Coronary artery (tissue), 2 donors: ENCODE data around the gene TMEM30A.

Experiments
- DNase-seq: peaks from one replicate; pipeline ENCODE4 v3.0.0-alpha.2; 2017; ENCODE audit warnings: low spot score
- H3K27ac ChIP-seq, 2 donors: fragments of 200-600 bp; sonication (generic); one replicate each; pipeline ENCODE4 v1.5.1; 2016 to 2019
- H3K4me3 ChIP-seq: fragments of 200-600 bp; sonication (generic); 2 replicates; pipeline ENCODE4 v1.5.1; 2016; ENCODE audit warnings: mild to moderate bottlenecking, moderate library complexity
- TF ChIP-seq, protein P1 (sequence below): fragments of 200-600 bp; sonication (generic); IDR thresholded peaks from one replicate; pipeline ENCODE4 v1.5.1; 2019; ENCODE audit warnings: antibody characterized with exemption

The TMEM30A gene

DNA sequence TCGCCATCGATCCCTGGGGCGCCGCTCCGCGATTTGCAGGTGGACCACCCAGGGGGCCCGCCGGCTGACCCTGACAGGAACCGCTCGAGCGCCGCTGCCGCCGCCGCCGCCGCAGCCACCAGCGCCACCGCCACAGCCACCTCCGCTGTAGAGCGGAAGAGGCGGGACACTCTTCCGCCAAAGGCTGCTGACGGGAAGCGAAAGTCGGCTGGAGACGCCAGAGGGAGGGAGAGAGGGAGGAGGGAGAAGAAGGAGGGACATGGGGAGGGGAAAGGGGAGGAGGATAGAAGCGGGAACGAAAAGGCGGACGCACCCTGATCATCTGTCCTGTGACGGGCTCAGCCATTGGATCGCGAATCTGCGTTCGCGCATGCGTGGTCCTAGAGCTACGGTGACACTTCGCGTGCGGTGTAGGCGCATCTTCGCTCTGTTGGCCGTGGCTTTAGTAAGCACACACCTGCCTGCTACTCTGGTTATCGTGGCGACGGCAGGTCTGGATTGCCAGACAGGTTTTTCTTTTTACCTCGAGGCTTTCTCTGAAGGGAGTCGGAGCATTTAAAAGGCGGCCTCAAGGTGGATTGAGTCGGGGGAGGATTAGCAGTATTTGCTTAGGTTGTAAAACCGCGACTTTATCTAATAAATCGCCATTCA, at the start of gene TMEM30A:
TSS of gene TMEM30A (minus strand) at position 161 of the 651 bp plus-strand sequence. CDS start at position 7, 154 bp downstream.
- H3K4me3 ChIP-seq, result peak within 1 kb of the TSS; percentile 89
- DNase-seq, result peak; percentile 98
- H3K27ac ChIP-seq, result peak within 1 kb of the TSS; percentile 91
- TF ChIP-seq, protein P1, sequence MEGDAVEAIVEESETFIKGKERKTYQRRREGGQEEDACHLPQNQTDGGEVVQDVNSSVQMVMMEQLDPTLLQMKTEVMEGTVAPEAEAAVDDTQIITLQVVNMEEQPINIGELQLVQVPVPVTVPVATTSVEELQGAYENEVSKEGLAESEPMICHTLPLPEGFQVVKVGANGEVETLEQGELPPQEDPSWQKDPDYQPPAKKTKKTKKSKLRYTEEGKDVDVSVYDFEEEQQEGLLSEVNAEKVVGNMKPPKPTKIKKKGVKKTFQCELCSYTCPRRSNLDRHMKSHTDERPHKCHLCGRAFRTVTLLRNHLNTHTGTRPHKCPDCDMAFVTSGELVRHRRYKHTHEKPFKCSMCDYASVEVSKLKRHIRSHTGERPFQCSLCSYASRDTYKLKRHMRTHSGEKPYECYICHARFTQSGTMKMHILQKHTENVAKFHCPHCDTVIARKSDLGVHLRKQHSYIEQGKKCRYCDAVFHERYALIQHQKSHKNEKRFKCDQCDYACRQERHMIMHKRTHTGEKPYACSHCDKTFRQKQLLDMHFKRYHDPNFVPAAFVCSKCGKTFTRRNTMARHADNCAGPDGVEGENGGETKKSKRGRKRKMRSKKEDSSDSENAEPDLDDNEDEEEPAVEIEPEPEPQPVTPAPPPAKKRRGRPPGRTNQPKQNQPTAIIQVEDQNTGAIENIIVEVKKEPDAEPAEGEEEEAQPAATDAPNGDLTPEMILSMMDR, result no peak

DNA sequence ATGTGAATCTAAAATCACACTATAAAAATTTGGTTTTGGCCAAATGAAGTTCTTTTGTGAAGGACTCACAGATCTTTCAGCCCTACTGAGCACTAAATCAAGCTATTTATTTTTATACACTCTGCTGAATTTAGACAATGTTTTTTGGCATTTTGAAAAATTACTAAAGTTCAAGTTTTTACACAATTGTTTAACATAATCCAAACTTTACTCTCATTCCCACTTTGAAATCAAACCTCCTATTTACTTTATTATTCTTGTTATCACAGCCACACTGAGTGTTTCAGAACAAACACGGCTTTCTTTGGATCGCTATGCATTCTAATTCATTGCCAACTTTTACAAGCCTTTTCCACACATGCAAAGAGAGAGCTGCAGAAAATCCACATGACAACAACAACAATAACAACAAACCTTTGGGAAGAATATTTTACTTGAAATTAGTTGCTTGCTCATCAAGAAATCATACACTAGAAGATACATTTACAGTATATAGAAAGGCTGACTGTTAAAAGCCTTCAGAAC, 49.1 kb upstream of the TMEM30A start:
- TF ChIP-seq, protein P1, result no peak
- Histone ChIP-seq H3K4me3 (peak overlapping the region; percentile 34), H3K27ac (peak overlapping the region; percentile 25 to 53)
- no peak for DNase-seq

DNA sequence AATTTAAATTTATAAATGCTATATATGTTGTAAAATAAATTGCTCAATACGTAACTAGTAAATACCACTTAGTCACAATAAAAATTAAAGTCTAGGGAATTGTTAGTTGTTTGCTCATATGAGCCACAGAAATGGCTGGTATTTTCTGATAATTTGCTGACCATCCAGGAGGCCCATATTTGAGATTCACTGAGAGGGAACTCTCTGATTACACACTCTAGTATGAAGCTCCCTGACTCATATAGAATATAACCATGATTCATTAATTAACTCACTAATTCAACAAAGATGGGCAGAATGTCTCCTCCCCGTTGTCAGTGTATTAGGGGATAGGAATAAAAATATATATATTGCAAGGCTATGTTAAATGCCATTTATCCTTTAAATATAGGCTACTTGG, 46.6 kb upstream of the TMEM30A start:
- DNase-seq, result no peak
- TF ChIP-seq, protein P1, result no peak
- Histone ChIP-seq H3K4me3 (no peak overlapping the region), H3K27ac (no peak overlapping the region)

DNA sequence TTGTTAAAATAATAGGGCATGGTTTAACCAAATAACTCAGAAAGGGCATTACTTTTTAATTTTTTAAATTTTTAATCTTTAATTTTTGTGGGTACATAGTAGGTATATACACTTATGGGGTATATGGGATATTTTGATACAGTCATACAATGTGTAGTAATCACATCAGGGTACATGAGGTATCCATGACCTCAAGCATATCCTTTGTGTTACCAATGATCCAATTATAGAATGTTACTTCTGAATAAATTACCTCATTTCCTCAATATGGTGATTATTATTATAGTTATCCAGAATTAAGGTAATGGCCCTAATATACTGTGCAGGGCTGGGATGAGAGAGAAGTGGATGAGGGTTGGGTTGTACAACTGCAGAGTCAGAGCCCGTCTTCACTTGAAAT, 45.1 kb upstream of the TMEM30A start:
- TF ChIP-seq, protein P1, result no peak
- Histone ChIP-seq H3K27ac (no peak overlapping the region), H3K4me3 (no peak overlapping the region)
- no peak for DNase-seq

DNA sequence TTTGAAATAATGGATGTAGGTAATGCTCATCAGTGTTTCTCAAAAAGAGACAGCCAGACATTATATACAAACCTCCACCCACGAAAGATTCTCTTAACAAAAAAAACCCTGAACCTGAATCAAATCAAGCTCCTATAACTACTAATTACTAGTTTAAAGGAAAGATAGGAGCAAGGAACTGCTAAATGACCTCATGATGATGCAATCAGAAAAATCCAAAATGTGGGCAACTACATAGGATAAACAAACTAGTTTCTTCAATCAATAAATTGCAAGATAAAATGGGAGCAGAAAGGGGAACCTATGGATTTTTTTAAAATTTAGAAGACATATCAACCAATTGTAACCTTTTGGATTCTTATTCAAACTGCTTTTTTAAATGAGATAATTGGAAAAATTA, 43.2 kb upstream of the TMEM30A start:
- DNase-seq, result no peak
- no peak overlapping the region for H3K4me3 ChIP-seq
- no peak overlapping the region for H3K27ac ChIP-seq
- TF ChIP-seq, protein P1, result no peak

DNA sequence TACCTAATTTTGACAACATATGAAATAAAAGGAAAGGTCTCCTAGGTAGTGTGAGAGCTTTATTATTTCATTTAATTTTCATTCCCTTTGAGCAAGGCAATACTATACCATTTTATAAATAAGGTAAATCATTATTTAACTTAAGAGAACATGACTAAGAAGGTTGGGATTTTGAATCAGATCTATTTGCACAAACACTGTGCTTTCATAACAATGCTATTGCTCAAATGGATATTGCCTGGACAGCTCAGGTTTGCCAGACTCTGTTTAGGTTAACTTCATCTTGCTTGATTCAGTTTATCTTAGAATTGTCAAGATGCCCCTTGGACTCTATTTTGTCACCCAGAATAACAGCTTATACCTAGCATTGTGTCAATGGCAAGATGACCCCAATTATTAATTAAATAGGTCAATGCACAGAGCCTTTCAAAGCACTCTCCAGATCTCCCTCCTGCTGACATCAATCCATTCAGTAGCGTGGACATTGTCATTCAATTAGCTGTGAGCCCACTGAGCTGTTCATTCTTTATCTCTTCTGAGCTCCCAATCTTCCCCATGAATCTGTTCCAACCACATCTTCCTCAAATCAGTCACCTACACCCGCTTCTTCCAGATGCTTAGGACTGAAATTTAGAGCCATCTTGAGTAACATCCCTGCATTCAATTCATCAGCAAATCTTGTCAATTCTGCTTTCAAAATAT, 42.1 kb upstream of the TMEM30A start:
- Histone ChIP-seq H3K4me3 (no peak overlapping the region), H3K27ac (no peak overlapping the region)
- DNase-seq, result no peak
- TF ChIP-seq, protein P1, result no peak
